ENCODE results near the gene TUBA1C. TPM values are rescaled to one million over a fixed set of nuclear protein-coding genes. Genes with fewer than 3 reads are reported as not detected.

Gene TUBA1C
- total RNA-seq, 1 donor from 2014 or later, result 187 TPM

GRCh38 chr12:49283541-49284429 is 18.9 kb downstream of the TUBA1C start:
- Mint-ChIP-seq H3K9me3 (no peaks in the 10 kb centered on the region), H3K4me1 (ENCODE audit: unreplicated experiment) (peaks cover 13% of the 10 kb centered on the region), H3K27ac (no peak overlapping the region), H3K27me3 (peaks cover 25% of the 10 kb centered on the region), H3K36me3 (no peaks in the 10 kb centered on the region), H3K4me3 (no peak overlapping the region)
- TF ChIP-seq, protein P1, sequence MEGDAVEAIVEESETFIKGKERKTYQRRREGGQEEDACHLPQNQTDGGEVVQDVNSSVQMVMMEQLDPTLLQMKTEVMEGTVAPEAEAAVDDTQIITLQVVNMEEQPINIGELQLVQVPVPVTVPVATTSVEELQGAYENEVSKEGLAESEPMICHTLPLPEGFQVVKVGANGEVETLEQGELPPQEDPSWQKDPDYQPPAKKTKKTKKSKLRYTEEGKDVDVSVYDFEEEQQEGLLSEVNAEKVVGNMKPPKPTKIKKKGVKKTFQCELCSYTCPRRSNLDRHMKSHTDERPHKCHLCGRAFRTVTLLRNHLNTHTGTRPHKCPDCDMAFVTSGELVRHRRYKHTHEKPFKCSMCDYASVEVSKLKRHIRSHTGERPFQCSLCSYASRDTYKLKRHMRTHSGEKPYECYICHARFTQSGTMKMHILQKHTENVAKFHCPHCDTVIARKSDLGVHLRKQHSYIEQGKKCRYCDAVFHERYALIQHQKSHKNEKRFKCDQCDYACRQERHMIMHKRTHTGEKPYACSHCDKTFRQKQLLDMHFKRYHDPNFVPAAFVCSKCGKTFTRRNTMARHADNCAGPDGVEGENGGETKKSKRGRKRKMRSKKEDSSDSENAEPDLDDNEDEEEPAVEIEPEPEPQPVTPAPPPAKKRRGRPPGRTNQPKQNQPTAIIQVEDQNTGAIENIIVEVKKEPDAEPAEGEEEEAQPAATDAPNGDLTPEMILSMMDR (conservative IDR thresholded peaks at IDR 0.05), result no peak
- DNase-seq (ENCODE audit: extremely low spot score, unreplicated experiment), result no peak

GRCh38 chr12:49284672-49285071 is 19.8 kb downstream of the TUBA1C start:
- Mint-ChIP-seq H3K9me3 (no peaks in the 10 kb centered on the region), H3K27ac (no peak overlapping the region), H3K27me3 (peaks cover 28% of the 10 kb centered on the region), H3K36me3 (no peaks in the 10 kb centered on the region), H3K4me1 (ENCODE audit: unreplicated experiment) (peaks cover 9% of the 10 kb centered on the region), H3K4me3 (no peak overlapping the region)
- TF ChIP-seq, protein P1 (conservative IDR thresholded peaks at IDR 0.05), result no peak
- no peak for DNase-seq (ENCODE audit: extremely low spot score, unreplicated experiment)

DNA sequence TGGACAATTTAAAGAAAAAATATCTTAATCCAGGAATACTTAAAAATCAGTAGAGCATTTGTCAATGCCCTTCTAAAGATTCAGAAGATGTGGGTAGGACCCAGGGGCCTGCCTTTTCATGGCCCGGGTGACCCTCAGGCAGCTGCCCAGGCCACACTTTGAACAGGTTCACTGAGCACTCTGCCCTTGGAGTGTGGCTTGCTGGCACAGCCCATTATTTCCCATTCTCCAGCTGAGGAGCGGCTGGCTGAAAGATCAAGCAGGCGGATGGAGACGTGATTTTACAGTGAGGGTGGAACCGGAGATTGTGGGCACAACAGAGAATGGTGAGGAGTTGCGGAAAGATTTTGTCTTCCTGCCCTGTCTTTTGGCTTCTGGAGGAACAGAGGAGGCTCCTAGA is 23.0 kb downstream of the TUBA1C start:
- Mint-ChIP-seq H3K27ac (no peak overlapping the region), H3K9me3 (no peaks in the 10 kb centered on the region), H3K36me3 (no peaks in the 10 kb centered on the region), H3K27me3 (peaks cover 47% of the 10 kb centered on the region), H3K4me1 (ENCODE audit: unreplicated experiment) (peaks cover 5% of the 10 kb centered on the region), H3K4me3 (no peak overlapping the region)
- no peak for DNase-seq (ENCODE audit: extremely low spot score, unreplicated experiment)
- TF ChIP-seq, protein P1 (conservative IDR thresholded peaks at IDR 0.05), result no peak

DNA sequence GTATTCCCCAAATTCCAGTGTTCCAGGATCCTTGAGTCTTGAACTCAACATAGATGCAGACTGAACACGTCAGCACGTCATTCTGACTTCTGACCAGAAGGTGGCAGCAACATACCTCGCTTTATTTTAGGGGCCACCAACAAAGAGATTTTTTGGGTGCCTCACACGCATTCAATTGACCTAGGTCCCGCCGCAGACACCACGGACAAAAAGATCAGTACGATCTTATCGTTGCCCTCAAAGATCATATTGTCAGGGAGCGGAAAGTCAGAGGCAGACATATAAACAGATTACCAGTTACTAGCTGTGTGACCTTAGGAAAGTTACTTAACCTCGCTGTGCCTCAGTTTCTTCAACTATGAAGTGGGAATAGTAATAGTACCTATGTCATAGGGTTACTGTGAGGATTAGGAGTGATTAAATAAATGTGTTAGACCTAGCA is 23.6 kb downstream of the TUBA1C start:
- Mint-ChIP-seq H3K9me3 (no peaks in the 10 kb centered on the region), H3K27me3 (peaks cover 52% of the 10 kb centered on the region), H3K27ac (no peak overlapping the region), H3K4me3 (no peak overlapping the region), H3K4me1 (ENCODE audit: unreplicated experiment) (peaks cover 5% of the 10 kb centered on the region), H3K36me3 (no peaks in the 10 kb centered on the region)
- no peak for DNase-seq (ENCODE audit: extremely low spot score, unreplicated experiment)
- TF ChIP-seq, protein P1 (conservative IDR thresholded peaks at IDR 0.05), result peak; percentile 96

GRCh38 chr12:49288922-49289555 is 24.2 kb downstream of the TUBA1C start:
- TF ChIP-seq, protein P1 (conservative IDR thresholded peaks at IDR 0.05), result no peak
- H3K36me3 Mint-ChIP-seq, result no peaks in the 10 kb centered on the region
- no peaks in the 10 kb centered on the region for H3K9me3 Mint-ChIP-seq
- H3K27ac Mint-ChIP-seq, result no peak overlapping the region
- no peak overlapping the region for H3K4me3 Mint-ChIP-seq
- no peak for DNase-seq (ENCODE audit: extremely low spot score, unreplicated experiment)
- peaks cover 58% of the 10 kb centered on the region for H3K27me3 Mint-ChIP-seq
- peaks cover 5% of the 10 kb centered on the region for H3K4me1 Mint-ChIP-seq (ENCODE audit: unreplicated experiment)

All from type B pancreatic cell (in vitro differentiated cells).